GM10266 (cell line): ENCODE data around the gene CACNA1B.

ENCODE experiments used
- DNase-seq: peaks from one replicate; pipeline ENCODE4 v3.0.0; 2012; ENCODE audit errors: extremely low spot score
- TF ChIP-seq, protein P1 (sequence below): IDR thresholded peaks from 2 replicates; pipeline ENCODE4 v1.5.1; 2012; ENCODE audit warnings: mild to moderate bottlenecking, low read depth; ENCODE audit not compliant: control insufficient read depth, insufficient read depth; ENCODE audit errors: missing control alignments

Gene CACNA1B

DNA sequence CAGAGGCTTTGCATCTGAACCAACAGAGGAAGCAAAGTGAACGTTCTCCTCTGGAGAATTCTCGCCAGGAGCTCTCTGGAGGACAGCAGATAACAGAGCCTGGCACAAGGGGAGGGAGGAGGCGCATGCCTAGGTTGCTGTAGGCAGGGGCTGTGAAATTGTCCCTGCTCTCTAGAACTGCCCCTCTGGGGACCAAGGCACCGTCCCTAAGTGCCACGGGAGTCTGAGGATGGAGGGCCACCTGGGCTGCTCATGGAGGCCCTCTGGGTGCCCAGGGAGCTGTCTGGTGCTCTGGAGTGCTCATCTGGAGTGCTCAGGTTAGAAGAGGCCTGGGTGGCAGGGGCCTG lies 77.6 kb downstream of the CACNA1B start:
- no peak for DNase-seq
- TF ChIP-seq, protein P1, sequence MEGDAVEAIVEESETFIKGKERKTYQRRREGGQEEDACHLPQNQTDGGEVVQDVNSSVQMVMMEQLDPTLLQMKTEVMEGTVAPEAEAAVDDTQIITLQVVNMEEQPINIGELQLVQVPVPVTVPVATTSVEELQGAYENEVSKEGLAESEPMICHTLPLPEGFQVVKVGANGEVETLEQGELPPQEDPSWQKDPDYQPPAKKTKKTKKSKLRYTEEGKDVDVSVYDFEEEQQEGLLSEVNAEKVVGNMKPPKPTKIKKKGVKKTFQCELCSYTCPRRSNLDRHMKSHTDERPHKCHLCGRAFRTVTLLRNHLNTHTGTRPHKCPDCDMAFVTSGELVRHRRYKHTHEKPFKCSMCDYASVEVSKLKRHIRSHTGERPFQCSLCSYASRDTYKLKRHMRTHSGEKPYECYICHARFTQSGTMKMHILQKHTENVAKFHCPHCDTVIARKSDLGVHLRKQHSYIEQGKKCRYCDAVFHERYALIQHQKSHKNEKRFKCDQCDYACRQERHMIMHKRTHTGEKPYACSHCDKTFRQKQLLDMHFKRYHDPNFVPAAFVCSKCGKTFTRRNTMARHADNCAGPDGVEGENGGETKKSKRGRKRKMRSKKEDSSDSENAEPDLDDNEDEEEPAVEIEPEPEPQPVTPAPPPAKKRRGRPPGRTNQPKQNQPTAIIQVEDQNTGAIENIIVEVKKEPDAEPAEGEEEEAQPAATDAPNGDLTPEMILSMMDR: no peak

DNA sequence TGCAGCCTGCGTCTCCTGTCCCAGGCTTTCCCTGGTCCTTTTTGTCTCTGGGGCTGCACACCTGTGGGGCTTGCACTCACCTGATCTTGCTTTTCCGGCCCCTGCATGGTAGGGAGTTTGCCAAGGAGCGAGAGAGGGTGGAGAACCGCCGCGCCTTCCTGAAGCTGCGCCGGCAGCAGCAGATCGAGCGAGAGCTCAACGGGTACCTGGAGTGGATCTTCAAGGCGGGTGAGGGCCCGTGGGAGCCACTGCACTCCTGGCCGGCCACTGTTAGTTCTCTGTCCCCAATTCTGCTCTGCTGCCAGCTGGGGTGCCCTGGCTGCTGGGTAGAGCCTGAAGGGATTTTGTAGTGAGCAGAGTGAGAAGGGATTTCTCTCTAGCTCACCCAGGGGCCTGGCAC lies 78.0 kb downstream of the CACNA1B start:
- TF ChIP-seq, protein P1: no peak
- no peak for DNase-seq

DNA sequence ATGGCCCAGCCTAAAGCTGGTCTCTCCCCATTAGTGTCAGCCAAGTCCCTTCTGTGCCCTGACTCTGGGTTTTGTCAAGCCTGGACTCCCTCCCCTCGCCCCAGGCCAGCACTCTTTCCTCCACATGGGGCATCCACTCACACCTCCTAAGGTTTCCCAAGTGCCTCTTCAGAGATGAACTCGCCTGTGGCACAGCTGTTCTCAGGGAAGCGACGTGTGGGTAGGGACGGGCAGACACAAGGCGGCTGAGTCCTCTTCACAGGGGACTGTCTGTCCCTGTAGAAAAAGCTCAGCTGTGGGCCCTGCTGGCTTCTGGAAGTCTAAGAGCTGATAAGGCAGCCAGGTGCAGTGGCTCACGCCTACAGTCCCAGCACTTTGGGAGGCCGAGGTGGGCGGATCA lies 78.5 kb downstream of the CACNA1B start:
- DNase-seq: no peak
- TF ChIP-seq, protein P1: no peak

DNA sequence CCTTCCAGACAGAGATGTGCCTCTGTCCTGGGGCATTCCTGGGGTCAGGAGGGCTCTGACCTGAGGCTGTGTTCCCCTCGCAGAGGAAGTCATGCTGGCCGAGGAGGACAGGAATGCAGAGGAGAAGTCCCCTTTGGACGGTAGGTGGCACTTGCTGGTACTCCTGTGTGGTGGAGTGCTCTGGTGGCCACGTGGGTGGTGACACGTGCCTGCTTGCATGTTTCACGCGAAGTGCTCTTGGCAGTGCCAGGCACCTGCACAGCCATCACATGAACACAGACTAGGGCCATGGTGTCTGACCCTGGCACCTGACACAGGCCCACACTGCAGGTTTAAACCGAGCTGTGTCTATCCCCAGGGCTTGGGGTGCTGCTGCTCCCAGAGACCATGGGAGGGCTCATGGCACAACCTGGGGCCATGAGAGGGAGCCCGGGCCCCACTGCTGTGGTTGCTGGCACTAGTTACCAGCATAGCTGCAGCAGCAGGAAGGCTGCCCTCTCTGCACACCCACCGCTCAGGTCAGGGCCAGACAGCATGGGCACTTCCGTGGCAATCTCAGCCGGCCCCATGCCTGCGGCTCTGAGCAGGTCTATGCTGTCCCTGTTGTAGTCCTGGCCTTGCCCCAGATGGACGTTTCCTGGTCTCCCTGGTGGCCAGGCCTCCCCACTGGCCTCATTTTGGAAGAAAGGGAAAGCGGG lies 79.3 kb downstream of the CACNA1B start:
- DNase-seq: no peak
- TF ChIP-seq, protein P1: no peak

DNA sequence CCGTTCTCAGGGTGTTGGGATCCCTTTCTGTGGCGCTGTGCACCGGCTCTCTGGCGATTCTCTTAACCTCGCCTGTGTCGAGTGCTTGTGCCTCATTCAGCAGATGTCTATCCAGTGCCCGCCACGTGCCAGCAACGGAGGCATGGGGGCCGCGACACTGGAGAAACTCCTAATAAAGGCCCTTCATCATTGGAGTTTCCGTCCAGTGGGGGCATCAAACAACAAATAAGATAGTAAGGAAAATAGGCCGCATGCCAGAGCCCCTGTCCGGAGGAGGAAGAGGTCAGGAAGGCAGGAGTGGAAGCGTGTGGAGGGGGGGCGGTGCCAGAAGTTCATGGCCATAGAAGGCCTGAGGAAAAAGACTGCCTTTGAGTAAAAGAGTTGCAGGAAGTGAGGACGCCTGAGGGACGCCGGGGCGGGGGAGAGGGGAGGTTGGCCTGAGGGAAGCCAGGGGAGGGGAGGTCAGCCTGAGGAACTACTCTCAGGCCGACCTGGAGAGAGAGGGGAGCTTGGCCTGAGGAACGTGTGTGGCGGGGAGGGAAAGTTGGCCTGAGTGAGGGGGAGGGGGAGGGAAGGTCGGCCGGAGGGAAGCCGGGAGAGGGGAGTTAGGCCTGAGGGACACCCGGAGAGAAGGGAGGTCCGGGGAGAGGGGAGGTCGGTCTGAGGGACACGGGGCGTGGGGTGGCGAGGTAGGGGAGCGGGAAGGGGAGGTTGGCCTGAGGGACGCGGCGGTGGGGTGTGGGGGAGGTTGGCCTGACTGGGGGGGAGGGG lies 82.2 kb downstream of the CACNA1B start:
- TF ChIP-seq, protein P1: no peak
- DNase-seq: no peak

DNA sequence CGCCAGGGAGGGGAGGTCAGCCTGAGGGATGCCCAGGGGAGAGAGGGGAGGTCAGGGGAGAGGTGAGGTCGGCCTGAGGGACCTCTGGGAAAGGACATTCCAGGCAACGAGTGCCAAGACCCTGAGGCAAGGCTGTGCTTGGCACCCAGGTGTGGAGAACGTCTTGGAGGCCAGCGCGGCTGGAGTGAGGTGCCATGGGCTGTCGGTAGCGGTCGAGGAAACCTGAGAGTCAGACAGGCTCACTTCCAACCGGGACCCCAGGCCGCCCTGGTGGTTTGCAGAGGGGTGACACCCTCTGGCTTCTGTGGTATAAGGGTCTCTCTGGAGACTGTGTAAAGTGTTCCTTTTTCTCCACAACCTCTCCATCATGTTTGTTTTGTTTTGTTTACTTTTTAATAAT lies 82.9 kb downstream of the CACNA1B start:
- TF ChIP-seq, protein P1: no peak
- no peak for DNase-seq

DNA sequence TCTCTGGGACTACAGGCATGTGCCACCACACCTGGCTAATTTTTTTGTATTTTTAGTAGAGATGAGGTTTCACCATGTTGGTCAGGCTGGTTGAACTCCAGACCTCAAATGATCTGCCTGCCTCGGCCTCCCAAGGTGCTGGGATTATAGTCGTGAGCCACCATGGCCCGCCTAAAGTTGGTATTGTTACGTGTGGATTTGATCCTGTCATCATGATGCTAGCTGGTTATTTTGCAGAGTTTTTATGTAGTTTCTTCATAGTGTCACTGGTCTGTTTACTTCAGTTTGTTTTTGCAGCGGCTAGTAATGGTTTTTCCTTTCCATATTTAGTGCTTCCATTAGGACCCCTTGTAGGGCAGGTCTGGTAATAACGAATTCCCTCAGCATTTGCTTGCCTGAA lies 85.9 kb downstream of the CACNA1B start:
- DNase-seq: no peak
- TF ChIP-seq, protein P1: no peak
